Hepatocyte (in vitro differentiated cells): ENCODE data around the gene CDH4.

ENCODE experiments used
- CTCF ChIP-seq: fragments of 200-600 bp; sonication (generic); IDR thresholded peaks from 2 replicates; pipeline ENCODE4 v1.5.1; 2016; ENCODE audit warnings: antibody characterized with exemption, mild to moderate bottlenecking; ENCODE audit not compliant: poor library complexity
- EZH2 ChIP-seq: fragments of 200-600 bp; sonication (generic); IDR thresholded peaks from 2 replicates; pipeline ENCODE4 v1.6.1; 2016; ENCODE audit warnings: antibody characterized with exemption, mild to moderate bottlenecking, borderline replicate concordance
- EZH2phosphoT487 ChIP-seq: fragments of 200-600 bp; sonication (generic); IDR thresholded peaks from one replicate; pipeline ENCODE4 v1.6.1; 2018; ENCODE audit warnings: antibody characterized with exemption, mild to moderate bottlenecking, low read depth, moderate library complexity; ENCODE audit not compliant: unreplicated experiment, severe bottlenecking

- TF ChIP-seq CTCF (no peak), EZH2 (no peak), EZH2phosphoT487 (no peak)
These were observed 261.3 kb downstream of the CDH4 start for GRCh38 chr20:61513124-61514017.
